IPS-18c (cell line): ENCODE measurements around the gene SOWAHA.

Experiments used
- H3K4me3 ChIP-seq: 2 replicates; pipeline ENCODE4 v1.7.0; 2013; ENCODE audit warnings: low read depth, mild to moderate bottlenecking, low read length, moderate library complexity; ENCODE audit not compliant: insufficient read depth
- H3K9me3 ChIP-seq: one replicate; pipeline ENCODE4 v1.6.1; 2013; ENCODE audit warnings: mild to moderate bottlenecking, low read length, moderate library complexity; ENCODE audit not compliant: control insufficient read depth, insufficient read depth

SOWAHA gene

DNA sequence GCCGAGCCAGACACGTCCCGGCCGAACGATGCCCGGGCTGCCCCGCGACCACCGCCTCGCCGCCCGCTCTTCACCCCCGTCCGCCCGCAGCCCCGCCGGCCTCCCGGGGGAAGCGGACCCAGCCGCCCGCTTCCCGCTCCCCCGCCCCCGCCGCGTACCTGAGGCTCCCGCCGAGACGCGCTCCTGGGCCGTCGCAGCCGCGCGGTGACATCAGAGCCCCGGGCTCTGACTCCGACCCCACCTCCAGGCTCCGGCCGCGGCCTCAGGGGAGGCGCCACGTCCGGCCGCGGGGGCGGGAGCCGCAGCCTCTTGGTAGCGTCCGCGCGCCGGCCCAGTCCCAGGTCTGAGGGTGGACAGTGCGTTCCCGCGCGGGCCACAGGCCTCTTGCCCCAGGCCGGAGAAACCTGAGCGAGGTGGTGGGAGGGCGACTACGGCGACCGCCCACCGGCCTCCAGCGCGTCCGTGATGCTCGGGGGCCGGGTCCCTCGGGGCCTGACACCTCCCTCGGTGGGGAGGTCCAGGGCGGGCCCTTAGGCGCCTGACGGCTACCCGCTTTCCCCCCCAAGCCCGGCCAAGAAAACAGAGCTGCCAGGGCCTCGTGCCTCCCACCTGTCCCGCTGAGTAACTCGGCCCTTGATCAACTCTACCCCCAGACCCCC lies 17.5 kb downstream of the SOWAHA start, which contains the start of gene SHROOM1:
TSS of gene SHROOM1 (minus strand) at position 212 of the 659 bp plus-strand sequence. CDS start 4,507 bp downstream, outside the sequence.
- H3K4me3 ChIP-seq, result peak within 1 kb of the TSS; percentile 65
- H3K9me3 ChIP-seq, result peaks cover 2% of the 10 kb centered on the region

DNA sequence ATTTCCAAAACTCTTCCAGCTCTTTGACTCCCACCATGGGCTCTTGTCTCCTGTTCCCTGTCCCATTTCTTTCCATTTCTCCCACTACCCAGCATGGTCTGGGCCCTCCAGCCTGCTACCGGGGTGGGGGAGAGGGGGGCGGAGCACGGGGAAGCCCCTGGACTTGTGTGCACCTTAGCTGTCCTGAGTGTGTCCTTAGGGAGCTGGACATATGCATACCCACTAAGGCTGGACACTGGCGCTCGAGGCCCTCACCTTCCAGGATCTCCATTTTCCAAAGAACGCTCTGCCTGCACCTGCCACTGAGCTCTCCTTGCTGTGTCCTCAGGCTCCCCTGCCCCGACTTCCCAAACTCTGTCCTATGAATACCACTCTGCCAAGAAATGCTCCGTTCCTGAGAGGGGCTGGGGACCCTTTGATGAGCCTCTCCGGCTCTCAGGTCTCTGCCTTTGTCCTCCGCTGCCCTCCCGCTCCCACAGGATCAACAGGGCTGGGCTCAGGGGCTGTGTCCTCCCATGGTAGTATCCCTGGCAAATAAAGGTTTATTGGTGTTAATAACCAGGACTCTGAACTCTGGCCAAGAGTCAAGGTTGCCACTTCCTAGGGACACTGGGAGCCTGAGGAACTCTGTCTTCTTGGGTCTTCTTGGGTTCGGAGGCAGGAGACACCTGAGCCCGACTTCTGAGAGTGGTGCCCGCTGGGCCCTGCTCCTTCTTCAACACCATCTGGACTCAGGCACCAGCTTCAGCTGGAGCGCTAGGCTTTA lies 18.2 kb downstream of the SOWAHA start:
- Histone ChIP-seq H3K4me3 (0 out of 2 replicates have a peak overlapping the region, but pooled peaks have one; percentile 65), H3K9me3 (peaks cover 2% of the 10 kb centered on the region)

DNA sequence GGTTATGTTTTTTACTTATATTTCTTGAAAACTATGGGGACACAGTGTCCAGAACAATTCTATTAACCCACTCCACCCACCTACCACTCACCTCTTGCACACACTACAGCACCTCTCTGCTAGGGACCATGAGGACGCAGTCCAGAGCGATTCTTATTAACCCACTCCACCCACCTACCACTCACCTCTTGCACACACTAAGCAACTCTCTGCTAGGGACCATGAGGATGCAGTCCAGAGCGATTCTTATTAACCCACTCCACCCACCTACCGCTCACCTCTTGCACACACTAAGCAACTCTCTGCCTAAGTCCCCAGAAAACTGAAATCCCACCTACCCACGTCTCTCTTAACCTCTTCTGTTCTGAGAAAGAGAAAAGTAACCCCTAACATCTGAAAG lies 19.5 kb downstream of the SOWAHA start:
- Histone ChIP-seq H3K4me3 (no peak overlapping the region), H3K9me3 (peaks cover 2% of the 10 kb centered on the region)

DNA sequence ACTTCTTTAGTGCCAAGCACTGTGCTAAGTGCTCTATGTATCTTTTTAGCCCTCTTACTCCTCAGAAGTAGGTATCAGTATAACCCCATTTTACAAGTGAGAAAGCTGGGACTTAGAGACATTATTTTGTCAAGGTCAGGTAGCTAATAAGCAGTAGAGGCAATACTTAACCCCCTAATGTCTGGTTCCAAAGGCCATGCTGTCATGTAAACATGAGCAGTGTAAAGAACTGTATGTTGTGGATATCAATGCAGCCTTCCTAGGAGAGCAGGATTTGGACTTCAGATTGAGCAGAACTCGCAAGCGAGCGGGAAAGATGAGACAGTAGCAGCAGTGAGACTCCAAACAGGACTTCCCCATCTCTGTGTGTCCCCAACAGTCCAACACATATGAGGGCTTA lies 21.0 kb downstream of the SOWAHA start:
- Histone ChIP-seq H3K9me3 (no peaks in the 10 kb centered on the region), H3K4me3 (no peak overlapping the region)

DNA sequence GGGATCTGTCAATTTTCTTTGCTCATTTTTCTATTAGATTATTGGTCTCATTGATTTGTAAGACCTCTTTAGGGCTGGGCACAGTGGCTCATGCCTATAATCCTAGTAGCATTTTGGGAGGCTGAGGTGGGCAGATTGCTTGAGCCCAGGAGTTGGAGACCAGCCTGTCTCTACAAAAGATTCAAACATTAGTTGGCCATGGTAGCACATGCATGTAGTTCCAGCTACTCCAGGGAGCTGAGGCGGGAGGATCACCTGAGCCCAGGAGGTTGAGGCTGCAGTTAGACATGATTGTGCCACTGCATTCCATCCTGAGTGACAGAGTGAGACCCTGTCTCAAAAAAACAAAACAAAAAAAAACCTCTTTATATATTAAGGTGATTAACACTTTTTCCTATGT lies 23.8 kb downstream of the SOWAHA start:
- Histone ChIP-seq H3K9me3 (no peaks in the 10 kb centered on the region), H3K4me3 (no peak overlapping the region)

DNA sequence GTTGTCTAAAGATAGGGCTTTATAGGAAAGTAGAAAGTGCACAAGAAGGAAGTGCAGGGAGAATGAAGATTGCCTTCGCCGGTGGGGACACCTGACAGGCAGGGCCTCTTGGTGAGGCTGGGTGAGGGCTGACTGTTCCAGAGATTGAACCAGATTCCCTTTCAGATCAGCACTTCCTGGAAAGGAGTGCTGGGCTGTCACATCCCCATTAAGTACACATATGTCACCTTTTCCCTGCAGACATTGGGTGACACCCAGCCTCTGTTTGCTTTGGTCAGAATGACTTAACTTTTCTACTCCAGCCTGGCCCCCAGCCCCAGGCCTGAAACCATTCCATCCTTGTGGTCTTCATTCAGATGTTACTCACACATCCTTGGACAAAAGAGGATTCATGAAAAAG lies 24.8 kb downstream of the SOWAHA start:
- Histone ChIP-seq H3K4me3 (no peak overlapping the region), H3K9me3 (no peaks in the 10 kb centered on the region)

DNA sequence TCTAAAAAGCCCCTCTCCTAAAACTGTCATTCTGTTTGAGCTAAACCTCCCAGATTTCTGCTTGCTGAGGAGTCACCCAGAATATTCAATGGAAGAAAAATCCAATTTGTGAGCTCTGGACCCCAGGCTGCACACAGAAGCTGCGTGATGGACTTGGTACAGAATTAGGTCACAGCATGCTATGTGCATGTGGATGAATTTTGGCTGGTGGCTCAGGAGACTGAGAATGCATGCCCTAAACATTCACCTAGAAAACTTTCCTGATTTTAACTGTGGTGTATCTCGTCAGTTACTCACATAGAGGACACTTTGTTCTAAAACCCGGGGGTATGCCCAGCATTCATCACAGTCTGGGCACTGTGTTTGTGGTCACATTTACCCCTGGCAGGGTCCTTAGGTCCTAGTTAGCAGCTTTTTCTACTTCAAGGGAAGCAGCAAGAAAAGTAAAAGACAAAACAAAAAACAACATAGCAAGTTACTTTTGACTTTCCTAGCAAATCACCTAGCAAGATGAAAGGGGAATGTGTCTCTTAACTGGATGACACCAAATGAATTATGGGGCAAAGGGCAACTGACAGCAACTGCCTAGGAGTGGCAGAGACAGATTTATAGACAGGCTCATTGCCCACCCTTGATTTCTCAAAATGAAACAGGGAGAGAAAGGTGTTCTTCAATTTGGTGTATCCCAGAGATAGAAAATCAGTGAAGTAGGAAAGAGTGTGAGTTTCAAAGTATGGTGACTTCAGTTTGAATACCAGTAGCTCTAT lies 25.6 kb downstream of the SOWAHA start:
- Histone ChIP-seq H3K9me3 (no peaks in the 10 kb centered on the region), H3K4me3 (no peak overlapping the region)

DNA sequence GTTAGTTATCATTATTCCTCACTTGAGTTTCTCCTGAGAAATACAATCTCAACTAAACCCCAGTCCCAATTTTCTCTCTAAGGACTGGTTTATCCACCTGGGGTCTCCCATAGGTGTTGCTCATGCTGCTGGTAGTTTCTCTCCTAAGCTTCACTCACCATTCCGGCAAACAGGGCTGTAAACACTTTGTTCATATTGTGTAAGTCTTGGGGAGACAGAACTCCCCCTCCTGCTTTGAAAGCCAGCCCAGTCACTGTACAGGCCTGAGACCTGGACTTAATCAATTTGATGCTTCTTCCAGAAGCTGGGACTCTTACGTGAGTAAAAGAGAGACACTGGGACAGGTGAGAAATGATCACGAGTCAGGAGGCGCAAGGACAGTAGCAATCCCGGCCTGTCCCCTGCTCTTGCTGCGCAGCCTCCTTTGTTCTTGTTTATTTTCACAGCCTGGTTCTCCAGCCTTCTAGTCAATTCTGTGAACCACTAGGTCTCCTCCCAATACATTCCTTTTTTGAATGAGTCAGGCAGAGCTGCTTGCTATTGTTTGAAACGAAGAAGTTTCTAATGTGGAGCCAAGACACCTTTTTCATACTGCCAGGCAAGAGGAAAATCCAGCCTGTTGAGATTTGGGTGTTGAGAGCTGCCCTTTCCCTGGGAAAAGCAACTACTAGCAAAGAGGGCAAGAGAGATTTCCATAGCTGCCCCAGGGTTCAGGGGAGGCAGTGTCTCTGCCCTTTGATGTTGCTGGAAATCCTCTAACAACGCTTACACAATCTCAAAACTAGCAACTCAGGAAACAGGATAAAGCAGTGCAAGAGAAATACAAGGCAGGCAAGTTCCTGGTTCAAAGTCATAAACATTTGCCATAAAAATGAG lies 26.6 kb downstream of the SOWAHA start:
- Histone ChIP-seq H3K9me3 (no peaks in the 10 kb centered on the region), H3K4me3 (no peak overlapping the region)

GRCh38 chr5:132840313-132840712 lies 27.2 kb downstream of the SOWAHA start:
- Histone ChIP-seq H3K4me3 (no peak overlapping the region), H3K9me3 (no peaks in the 10 kb centered on the region)

DNA sequence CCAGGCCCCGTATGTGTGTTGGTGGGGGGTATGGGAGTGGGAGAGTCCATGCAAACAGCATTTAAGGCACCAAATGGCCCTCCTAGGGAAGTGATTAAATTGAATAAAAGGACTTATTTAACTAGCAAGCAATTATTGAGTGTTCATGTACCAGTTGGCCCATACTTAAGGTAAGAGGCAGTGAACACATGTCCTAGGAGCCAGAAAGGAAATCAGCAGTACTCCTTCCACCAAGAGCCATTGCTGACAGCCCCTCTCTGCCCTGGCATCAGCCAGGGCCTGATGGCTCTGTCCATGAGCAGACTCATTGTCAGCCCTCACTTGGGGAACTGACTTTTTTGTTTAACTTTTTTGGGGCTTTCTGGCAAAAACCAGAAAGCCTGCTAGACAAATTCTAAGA lies 27.8 kb downstream of the SOWAHA start:
- no peaks in the 10 kb centered on the region for H3K9me3 ChIP-seq
- H3K4me3 ChIP-seq, result no peak overlapping the region

- no peak overlapping the region for H3K4me3 ChIP-seq
- H3K9me3 ChIP-seq, result no peaks in the 10 kb centered on the region
Observed at GRCh38 chr5:132841305-132841704, 28.2 kb downstream of the SOWAHA start.

GRCh38 chr5:132848270-132848669 lies 35.2 kb downstream of the SOWAHA start:
- no peak overlapping the region for H3K4me3 ChIP-seq

DNA sequence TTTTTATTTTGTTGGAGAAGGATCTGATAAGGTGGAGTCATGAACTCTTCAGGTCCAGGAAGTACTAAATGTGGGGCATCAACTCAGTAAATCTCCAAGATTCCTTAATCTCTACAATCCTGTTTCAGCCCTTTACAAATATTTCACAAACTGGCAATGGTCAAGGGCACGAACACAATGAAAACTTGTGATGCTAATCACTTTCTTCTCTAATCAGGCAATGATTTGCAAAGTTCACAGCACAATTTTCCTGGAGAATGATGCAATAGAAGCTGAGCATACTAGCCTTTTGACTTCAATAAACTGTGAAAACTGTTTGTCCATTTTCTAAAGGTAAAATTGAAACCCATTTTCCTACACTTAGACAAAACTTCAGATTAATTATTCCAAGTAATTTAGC lies 36.2 kb downstream of the SOWAHA start:
- Histone ChIP-seq H3K4me3 (no peak overlapping the region), H3K9me3 (no peaks in the 10 kb centered on the region)

More at GRCh38 chr5:132848270-132848669, 35.2 kb downstream of the SOWAHA start:
- H3K9me3 ChIP-seq, result no peaks in the 10 kb centered on the region

DNA sequence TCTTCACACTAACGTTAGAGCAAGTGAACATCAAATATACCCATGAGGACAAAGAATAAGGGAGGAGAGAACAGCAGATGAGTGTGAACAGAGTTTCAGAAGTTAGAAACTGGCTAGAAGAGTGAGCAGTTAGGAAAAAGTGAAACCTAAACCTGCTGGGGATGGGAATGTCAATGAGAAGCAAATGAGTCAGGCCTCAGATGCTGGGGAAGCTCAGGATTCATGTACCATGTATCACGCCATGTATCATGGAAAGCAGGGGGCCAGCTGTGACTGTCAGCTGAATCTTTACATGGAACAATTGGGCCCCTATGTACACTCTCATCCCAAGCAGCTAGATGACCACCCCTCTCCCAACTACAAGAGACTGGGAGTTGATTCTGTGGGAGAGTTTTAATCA lies 37.0 kb downstream of the SOWAHA start:
- H3K4me3 ChIP-seq, result no peak overlapping the region
- no peaks in the 10 kb centered on the region for H3K9me3 ChIP-seq

GRCh38 chr5:132853323-132853722 lies 40.2 kb downstream of the SOWAHA start:
- no peaks in the 10 kb centered on the region for H3K9me3 ChIP-seq
- H3K4me3 ChIP-seq, result no peak overlapping the region

- Histone ChIP-seq H3K9me3 (no peaks in the 10 kb centered on the region), H3K4me3 (no peak overlapping the region)
Observed at GRCh38 chr5:132853790-132854189, 40.7 kb downstream of the SOWAHA start.

GRCh38 chr5:132854301-132854700 lies 41.2 kb downstream of the SOWAHA start:
- H3K4me3 ChIP-seq, result no peak overlapping the region
- no peaks in the 10 kb centered on the region for H3K9me3 ChIP-seq
